NCI-H526 treated with DMSO at 0.1 percent for 48 hours (cell line): ENCODE results near the gene WDFY3.
A peak's percentile ranks its signal among the peaks of the same experiment; 100 is the strongest.

Experiments
- DNase-seq: peaks from one replicate; lab custom pipeline; 2025; lab: John Stamatoyannopoulos, UW

Gene WDFY3

DNA sequence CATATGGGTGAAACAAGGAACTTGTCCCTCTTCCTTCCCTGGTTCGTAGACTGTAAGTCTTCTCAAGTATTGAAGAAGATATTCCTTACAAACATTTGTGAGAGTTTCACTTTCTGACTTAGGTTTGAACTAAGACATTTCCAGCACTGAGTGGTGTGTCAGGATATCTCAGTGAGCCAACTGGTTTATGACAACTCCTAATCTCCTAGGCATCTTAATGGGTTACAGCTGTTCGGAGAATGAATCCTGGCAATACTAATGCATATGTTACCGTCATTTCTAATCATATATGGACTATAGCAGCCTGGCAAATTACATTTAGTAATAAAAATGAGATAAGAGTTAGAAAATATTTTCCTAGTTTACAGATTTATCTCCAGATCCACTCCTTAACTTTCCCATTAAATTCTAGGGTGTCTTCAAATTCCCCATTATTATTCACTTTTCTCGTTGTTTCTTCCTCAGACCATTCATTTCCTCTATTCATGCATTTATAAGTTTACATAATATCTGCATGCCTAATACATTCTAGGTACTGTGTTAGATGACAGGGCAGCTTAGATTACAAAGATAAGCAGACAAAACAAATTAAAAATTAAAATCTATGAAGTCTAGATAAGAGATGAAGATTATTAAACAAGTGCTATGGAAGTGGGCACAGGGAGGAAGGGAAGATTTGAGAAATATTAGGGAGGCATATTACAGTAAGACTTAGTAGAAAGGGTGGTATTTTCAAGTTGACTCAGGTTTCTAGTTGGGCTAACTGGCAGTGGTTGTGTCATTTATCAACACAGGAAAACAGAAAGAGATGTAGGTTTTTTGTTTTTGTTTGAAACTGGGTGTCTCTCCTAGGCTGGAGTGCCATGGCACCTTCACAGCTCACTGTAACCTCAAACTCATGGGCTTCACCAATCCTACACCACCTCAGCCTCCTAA, 173.9 kb downstream of the WDFY3 start:
- DNase-seq = no peak

DNA sequence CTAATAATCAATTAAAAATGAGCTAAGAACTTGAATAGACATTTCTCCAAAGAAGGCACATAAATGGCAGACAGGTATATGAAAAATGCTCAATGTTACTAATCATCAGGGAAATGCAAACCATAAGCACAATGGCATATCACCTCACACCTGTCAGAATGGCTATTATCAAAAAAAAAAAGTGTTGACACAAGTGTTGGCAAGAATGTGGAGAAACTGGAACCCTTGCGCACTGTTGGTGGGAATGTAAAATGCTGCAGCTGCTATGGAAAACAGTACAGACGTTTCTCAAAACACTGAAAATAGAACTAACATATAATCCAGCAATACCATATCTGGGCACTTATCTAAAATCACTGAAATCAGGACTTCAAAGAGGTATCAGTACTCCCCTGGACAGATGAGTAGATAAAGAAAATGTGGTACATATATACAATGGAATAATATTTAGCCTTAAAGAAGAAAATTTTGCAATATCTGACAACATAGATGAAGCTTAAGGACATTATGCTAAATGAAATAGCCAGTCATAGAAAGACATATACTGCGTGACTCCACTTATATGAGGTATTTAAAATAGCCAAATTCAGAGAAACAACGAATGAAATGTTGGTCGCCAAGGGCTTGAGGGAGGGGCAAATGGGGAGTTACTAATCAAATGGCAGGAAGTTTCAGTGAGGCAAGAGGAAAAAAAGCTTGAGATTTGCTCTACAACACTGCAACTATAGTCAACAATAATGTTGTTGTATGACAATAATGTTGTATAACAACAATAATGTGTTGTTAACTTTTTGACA, 175.5 kb downstream of the WDFY3 start:
- no peak for DNase-seq

DNA sequence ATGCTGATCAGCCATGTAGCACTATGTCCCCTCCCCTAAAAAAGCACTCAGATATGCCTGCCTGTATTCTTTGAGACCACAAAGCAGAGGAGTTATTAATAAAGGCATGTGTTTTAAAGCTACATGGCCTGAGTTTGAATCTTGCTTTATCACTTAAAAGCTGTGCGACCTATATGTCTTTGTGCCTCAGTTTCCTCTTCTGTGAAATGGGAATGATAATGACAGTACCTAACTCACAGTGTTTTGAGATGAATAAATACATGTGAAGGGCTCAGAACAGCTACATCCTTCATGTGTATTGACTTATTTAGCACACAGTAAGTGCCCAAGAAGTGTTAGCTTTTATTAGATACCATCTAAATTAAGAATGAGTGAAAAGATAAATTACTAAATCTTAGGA, 180.0 kb downstream of the WDFY3 start:
- no peak for DNase-seq

DNA sequence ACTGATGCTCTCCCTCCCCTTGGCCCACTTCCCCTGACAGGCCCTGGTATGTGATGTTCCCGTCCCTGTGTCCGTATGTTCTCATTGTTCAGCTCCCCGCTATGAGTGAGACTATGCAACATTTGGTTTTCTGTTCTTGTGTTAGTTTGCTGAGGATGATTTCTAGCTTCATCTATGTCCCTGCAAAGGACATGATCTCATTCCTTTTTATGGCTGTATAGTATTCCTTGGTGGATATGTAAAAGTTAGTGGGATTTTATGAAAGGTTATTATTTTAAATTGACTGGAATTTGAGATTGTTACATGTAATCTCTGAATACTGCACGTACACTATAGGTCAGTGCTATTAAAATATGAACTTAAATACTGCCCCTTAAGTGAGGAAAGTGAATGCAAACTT, 184.0 kb downstream of the WDFY3 start:
- DNase-seq = no peak

DNA sequence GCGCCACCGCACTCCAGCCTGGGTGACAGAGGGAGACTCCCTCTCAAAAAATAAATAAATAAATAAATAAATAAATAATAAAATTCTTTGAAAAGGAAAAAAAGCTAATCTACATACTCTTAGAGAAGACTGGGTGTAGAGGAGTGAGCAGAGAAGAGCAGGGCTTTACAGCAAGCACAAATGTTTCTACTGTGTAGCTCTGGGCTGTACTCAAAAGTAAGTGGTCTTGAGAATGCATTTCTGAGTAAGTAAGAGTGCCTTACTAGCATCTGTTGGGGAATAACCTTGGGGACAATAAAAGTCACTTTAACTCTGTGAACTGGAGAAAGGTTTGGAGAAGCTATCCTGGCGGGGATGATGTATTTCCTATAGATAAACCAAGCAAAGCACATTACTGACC, 185.8 kb downstream of the WDFY3 start:
- no peak for DNase-seq

DNA sequence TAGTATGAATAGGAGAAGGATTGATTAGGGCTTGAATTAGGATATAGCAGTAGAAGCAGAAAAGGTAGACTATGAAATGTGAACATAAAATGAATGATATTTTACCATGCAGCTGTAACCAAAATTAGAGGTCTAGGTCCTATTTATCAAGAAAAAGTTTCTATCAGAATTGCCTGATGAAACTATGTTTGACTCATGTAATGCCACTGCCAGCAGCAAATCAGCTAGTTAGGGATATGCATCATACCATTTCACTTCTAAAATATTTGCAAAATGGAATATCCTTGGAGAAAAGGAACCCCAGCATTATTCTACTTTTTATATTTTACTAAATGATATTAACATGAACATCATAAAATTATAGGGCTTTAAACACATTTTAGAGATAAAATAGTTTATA, 188.4 kb downstream of the WDFY3 start:
- no peak for DNase-seq

DNA sequence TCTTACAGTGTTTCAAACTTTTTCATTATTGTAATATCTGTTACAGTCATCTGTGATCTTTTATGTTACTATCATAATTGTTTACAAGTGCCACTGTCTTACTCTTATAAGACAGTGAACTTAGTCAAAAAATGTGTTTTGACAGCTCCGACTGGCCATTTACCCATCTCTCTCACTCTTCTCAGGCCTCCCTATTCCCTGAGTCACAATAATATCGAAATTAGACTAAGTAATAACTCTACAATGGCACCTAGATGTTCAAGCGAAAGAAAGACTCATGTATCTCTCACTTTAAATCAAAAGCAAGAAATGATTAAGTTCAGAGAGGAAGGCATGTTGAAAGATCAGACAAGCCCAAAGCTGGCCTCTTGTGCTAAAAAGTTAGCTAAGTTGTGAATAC, 199.3 kb downstream of the WDFY3 start:
- no peak for DNase-seq

DNA sequence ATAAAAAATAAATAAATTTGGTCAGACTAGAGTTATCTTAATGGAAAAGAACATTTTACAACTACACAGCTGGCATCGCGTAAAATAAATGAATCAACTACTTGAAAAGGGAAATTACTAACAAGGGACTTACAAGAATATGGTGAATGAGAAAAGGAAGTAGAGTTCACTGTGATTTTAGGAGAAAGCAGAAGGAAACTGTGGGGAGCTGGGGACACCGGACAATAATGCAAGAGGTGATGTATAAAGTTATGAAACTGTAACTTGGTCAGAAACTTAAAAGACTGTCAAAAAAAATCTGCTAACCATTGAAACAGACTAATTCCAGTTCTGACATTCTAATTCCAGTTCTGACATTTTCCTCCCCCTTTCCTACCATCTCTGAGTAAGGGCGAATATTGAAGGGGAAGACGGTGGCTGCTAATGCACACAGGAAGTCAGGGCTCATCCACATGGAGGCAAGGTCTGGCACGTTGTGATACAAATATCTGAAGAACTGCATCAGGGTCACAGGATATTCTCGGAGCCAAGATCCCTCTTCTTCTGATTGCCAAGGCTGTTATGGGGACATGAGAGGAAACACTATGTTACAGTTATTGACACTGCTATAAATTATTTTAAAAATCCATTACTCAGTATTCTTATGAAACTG, 213.0 kb downstream of the WDFY3 start:
- DNase-seq = no peak

DNA sequence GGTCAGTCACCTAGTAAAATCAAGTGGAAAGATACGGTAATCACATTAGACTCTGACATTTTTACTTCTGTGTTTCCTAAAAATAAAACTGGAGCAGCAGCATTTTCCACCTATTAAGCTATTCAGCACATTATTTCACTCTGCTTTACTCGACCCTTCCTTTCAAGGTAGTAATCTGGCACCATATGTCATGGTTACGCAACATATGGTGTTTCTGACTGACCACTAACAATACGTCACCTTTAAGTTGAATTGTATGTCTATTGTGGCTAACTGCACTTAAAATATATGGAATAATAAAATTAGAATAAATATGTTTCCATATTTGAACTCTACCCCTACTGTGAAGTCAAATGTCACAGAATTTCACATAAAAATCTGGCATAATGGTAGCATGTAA, 214.8 kb downstream of the WDFY3 start:
- no peak for DNase-seq

DNA sequence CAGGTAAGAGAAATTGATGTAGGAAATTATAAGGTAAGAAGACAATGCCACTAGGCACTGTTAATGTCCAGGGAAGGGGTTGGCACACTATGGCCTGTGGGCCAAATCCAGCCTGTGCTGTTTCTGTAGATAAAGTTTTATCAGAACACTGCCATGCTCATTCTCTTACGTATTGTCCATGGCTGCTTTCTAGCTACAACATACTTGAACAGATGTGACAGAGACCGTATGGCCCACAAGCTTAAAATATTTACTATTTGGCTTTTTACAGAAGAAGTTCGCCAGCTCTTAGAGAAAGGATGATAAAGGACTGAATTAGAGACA, 215.6 kb downstream of the WDFY3 start:
- DNase-seq = no peak

DNA sequence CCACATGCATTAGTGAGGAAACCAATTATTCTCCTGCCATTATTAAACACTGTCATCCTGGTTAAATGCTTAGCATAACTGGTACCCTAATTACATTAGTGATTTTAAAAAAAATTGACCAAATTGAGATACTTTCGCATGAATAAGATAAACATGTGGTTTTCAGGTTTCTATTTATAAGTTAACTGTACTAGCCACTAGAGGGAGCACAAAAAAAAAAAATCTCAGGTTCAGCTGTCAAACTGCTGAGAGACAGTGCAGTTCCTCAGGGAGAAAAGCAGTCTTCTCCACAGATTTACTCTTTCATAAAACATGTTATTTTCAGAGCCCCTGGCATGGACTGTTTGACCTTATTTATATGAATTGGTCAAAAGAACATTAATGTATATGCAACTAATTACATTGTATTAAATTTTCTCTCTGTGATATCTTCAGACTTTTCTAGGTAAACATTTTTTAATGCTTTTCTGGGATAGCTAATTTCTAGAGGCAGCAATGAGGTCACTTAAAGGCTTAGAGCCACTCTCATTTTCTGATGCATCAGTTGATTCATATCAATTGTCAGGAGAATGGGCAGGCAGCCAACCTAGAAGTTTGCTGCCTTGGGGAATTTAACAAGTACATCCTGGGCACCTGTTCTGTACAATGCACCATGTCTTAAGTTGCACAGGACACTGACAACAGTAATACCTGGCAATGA, 216.1 kb downstream of the WDFY3 start:
- DNase-seq = peak; percentile 7

DNA sequence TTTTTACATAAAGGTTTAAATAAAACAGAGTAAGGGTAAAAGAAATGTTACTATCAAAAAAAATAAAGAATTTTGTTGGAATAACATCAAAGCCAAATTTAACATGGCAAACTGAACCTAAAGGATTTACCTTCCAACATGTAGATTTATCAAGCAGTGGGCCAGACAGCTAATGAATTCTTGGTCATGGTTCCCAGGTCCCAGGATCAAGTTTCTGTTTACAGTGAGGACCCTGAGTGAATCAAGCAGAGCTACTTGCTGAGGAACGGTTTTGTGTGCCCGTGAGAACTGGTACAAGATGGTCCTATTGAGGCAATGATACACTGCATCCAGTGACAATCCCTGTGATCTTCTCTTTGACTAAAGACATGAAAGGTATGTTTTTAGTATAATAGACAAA, 226.4 kb downstream of the WDFY3 start:
- DNase-seq = no peak

DNA sequence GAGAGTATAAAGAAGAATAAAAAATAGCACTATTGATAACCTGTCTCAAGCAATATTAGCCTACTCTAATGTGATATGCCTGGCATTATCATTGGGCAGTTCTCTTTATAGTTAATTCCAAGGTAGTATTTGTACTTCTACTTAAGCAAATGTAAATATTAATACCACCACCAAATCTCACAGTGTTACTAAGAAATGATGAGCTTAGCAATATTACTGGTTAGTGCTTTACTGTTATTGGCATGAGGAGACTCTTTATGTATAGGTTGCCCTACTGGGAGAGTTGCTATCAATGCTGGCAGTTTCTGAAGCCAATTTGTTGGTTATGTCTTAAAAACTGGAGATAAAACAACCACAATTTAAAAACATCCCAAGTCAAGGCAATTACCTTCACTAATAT, 227.9 kb downstream of the WDFY3 start:
- DNase-seq = no peak

DNA sequence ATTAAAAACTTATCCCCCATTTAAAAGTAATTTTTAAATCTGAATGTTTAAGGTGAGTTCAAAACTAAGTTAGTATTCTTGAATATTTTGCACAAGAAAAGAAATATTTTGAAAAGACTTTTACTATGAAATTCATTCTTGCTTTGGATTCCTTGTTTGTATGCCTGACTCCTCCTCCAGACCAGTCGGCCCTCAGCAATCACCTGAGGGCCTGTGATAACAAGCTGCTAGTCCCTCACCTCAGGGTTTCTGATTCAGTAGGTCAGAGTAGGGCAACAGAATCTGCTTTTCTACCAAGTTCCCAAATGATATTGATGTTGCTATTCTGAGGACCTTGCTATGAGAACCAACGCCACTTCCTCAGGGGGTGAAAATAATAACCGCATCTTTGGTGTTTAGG, 228.8 kb downstream of the WDFY3 start:
- no peak for DNase-seq

DNA sequence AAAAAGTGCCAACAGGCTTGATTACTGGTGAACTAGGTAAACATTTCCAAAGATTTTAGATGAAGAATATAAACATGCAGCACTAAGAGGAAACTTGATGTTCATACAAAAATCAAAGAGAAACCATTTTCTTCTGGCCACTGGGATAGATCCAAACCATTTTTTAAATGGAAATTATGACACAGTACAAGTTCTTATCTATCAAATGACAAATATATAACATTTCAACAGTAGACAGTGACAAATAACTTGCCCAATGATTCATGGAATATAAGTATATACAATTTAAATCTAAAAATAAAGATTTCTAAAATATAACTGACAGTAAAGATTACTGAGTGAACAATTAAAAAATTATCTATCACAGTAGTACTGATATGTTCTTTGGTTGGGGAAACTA, 232.5 kb downstream of the WDFY3 start:
- DNase-seq = no peak

DNA sequence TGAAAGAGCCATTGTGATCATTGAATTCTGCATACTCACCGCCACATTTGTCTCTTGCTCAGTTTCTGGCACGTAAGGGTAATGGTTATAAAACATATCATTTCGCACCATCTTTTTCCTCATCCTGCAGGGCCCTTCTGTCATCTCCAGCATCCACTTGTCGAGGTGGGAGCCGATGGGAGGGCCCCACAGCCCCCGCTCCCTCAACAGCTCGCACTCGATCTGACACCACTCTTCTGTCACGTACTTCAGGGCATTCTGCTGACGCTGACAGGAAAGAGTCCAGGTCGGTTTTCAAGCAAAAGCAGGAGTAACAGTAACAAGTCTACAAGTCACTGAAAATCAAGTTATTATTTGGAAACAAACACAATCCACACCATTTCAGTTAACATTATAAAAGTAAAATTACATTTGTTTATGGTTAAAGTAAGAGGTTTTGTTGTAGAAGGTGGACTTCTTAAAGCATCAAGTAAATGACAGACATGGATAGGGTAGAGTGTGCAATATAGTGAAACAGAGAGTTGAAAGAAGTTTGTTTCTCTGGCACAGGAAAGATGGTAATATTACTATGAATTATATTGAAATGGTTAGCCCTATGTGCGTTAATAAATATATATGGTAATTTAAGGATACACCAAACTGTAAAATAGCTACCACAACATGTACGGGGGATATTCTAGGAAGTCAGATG, 233.0 kb downstream of the WDFY3 start:
- no peak for DNase-seq

DNA sequence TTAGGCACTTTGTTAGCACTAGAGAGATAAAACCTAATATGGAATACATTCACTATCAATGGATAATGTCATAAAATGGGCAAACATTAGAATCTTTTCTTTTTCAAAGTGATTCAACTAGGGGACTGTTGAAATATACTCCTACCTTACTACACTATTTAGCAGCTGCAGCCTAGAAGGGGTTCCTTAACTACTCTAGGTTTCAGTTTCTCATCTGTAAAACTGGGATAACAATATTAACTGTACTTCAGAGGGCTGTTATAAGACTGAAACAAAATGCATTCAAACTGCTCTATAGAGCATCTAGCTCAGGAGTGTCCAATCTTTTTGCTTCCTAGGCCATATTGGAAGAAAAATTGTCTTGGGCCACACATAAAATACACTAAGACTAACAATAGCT, 236.1 kb downstream of the WDFY3 start:
- no peak for DNase-seq

DNA sequence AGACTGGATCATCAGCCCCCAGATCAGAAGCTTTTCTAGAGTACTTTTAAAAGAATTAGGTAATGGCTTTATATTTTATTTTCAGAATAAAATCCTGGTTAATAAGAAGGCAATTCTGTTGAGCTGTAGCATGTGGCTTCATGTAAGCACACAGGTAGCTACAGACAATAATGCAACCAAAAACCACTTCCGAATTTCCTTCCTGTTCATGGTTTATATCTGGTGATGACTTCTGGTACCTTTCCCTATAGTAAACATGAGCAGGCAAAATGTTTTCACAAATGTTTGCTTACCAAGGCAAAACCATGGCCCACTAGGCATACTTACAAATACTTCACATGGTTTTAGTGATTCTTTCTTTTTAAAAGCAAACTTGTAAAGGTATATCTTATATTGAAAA, 239.0 kb downstream of the WDFY3 start:
- DNase-seq = no peak

DNA sequence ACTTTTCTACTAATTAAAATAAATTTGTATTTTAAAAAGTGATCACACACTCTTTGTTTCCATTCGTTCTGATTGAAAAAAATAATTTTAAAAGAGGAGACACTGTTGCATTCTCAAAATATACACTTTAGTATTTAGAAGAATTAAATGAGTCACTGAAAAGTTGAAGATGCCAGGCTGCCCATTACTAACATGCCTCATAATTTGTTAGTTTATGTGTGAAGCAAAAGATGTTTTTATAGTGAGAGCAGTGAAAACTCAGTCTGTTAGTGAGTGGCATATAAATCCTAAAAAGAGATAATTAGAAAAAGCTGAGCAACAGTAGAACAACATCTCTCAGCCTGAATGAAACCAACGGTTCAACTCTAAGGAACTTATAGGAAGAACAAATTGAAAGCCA, 240.1 kb downstream of the WDFY3 start:
- DNase-seq = no peak

DNA sequence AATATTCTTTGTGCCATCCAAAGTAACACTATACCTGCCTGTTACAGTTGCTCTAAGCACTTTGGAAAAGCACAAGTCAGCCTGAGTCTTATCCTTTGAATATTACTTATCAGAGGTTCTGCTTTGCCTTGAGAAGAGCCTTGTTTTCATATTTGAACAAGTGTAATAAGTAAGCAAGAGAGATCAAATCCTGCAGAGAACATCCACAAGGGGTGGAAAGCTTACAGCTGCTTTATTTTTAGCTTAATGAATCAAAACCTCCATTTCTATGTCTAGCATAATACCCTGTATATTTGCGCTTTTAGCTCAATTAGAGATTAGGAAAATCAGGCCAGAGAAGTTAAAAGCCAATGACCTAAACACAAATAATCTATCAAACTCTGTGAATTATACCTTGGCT, 243.8 kb downstream of the WDFY3 start:
- no peak for DNase-seq

DNA sequence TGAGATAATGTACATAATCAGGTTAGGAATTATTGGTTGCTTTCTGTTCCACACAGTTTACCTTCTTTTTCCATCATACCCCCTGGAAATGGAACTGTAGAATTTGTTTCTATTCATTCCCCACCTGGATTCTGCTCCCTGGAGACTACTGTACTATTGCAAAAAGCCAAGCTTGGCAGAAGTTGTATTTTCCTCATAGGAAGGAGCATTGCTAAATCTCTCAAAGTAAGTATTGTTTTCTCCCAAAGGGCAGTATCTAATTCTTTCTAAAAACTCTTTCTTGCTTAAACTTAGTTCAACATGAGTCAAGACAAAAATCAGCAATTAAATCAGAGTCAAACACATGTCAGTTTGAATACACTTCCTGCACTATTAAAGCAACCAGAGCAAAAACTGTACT, 247.4 kb downstream of the WDFY3 start:
- DNase-seq = no peak

DNA sequence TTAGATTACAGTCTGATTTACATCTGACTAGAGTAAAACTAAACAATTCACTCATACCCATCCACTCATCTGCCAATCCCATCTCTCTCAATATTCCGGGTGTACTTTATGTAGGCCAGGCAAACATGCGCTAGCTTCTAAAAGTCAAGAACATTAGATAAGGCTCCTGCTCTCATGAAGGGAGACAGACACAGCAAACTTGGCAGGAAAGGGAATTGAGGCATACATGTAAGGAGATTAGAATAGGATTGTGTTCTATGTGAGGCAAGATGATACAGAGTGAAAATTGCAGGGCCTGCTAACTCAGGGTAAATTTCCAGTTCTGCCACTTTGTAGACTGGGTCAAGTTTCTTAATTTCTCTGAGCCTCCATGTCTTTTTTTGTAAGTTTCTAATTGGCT, 247.8 kb downstream of the WDFY3 start:
- DNase-seq = no peak
